GM23248 (cell line): ENCODE measurements around the gene EEF2K.

Experiments
- EZH2 ChIP-seq: fragments of 200-600 bp; sonication (generic); IDR thresholded peaks from 2 replicates; pipeline ENCODE4 v1.6.1; 2018; ENCODE audit warnings: antibody characterized with exemption, mild to moderate bottlenecking; ENCODE audit not compliant: insufficient read depth, poor library complexity, severe bottlenecking
- EZH2phosphoT487 ChIP-seq: fragments of 200-600 bp; sonication (generic); IDR thresholded peaks from 2 replicates; pipeline ENCODE4 v1.6.1; 2018; ENCODE audit warnings: antibody characterized with exemption, moderate library complexity, mild to moderate bottlenecking, low read depth; ENCODE audit not compliant: insufficient read depth

GRCh38 chr16:22326369-22326652 is 120.2 kb downstream of the EEF2K start:
- TF ChIP-seq EZH2, result no peak
- TF ChIP-seq EZH2phosphoT487, result no peak
